ENCODE measurements around the gene SPATC1L. TPM values are rescaled to one million over a fixed set of nuclear protein-coding genes. Genes with fewer than 3 reads are reported as not detected.
"Not testable (repeated sequence)": the region's sequence is repeated elsewhere in the genome, so short reads cannot be mapped to it uniquely, and the experiment has no call there.

Gene SPATC1L
- total RNA-seq, 2 experiments from 2014 or later: 23.2 to 24.2 TPM

GRCh38 chr21:46173573-46173972 lies 10.7 kb downstream of the SPATC1L start:
- ChIA-PET CTCF (interaction anchor here (1.2 kb wide), 1 partner anchor 21 kb away, joined by 3 read pairs; no protein-coding TSS in a partner anchor), POLR2A (no interaction called here)
- H3K27me3 Mint-ChIP-seq: no peaks in the 10 kb centered on the region
- TF ChIP-seq CTCF (IDR thresholded peaks at IDR 0.05): no peak
- H3K4me1 Mint-ChIP-seq (ENCODE audit: low read depth): peaks cover 6% of the 10 kb centered on the region
- peaks cover 6% of the 10 kb centered on the region for H3K36me3 Mint-ChIP-seq (ENCODE audit: low read depth)
- DNase-seq (no peak), ATAC-seq (no peak)
- intact Hi-C loops (cut with micrococcal nuclease): no loop called here
- peaks cover 20% of the 10 kb centered on the region for H3K9me3 Mint-ChIP-seq
- no peak overlapping the region for H3K27ac Mint-ChIP-seq
- no peak overlapping the region for H3K4me3 Mint-ChIP-seq

GRCh38 chr21:46172863-46173528 lies 11.3 kb downstream of the SPATC1L start:
- H3K9me3 Mint-ChIP-seq: peaks cover 20% of the 10 kb centered on the region
- H3K4me3 Mint-ChIP-seq: no peak overlapping the region
- ChIA-PET CTCF (interaction anchor here (1.2 kb wide), 1 partner anchor 20 kb away, joined by 3 read pairs; no protein-coding TSS in a partner anchor), POLR2A (interaction anchor here (0.6 kb wide), 1 partner anchor 20 kb away, joined by 3 read pairs; no protein-coding TSS in a partner anchor)
- TF ChIP-seq CTCF (IDR thresholded peaks at IDR 0.05): no peak
- H3K36me3 Mint-ChIP-seq (ENCODE audit: low read depth): peaks cover 6% of the 10 kb centered on the region
- no peak for ATAC-seq
- intact Hi-C loops (cut with micrococcal nuclease): no loop called here
- no peaks in the 10 kb centered on the region for H3K27me3 Mint-ChIP-seq
- H3K27ac Mint-ChIP-seq: no peak overlapping the region
- DNase-seq: no peak
- H3K4me1 Mint-ChIP-seq (ENCODE audit: low read depth): peaks cover 6% of the 10 kb centered on the region

- H3K9me3 Mint-ChIP-seq: peaks cover 18% of the 10 kb centered on the region
- POLR2A ChIA-PET: interaction anchor here (0.6 kb wide), 1 partner anchor 19 kb away, joined by 3 read pairs; no protein-coding TSS in a partner anchor
- peaks cover 6% of the 10 kb centered on the region for H3K4me1 Mint-ChIP-seq (ENCODE audit: low read depth)
- peaks cover 6% of the 10 kb centered on the region for H3K36me3 Mint-ChIP-seq (ENCODE audit: low read depth)
- intact Hi-C loops (cut with micrococcal nuclease): no loop called here
- H3K4me3 Mint-ChIP-seq: no peak overlapping the region
- no peak overlapping the region for H3K27ac Mint-ChIP-seq
- ATAC-seq: no peak
- no peak for DNase-seq
- no peaks in the 10 kb centered on the region for H3K27me3 Mint-ChIP-seq
- TF ChIP-seq CTCF (IDR thresholded peaks at IDR 0.05): no peak
- CTCF ChIA-PET: interaction anchor here (1.2 kb wide), 1 partner anchor 20 kb away, joined by 3 read pairs; no protein-coding TSS in a partner anchor
These were observed 12.0 kb downstream of the SPATC1L start for GRCh38 chr21:46171996-46172862.

- H3K4me1 Mint-ChIP-seq (ENCODE audit: low read depth): peaks cover 6% of the 10 kb centered on the region
- H3K9me3 Mint-ChIP-seq: peaks cover 13% of the 10 kb centered on the region
- ATAC-seq: no peak
- POLR2A ChIA-PET: no interaction called here
- H3K4me3 Mint-ChIP-seq: no peak overlapping the region
- no peaks in the 10 kb centered on the region for H3K27me3 Mint-ChIP-seq
- DNase-seq: no peak
- TF ChIP-seq CTCF (IDR thresholded peaks at IDR 0.05): no peak
- peaks cover 6% of the 10 kb centered on the region for H3K36me3 Mint-ChIP-seq (ENCODE audit: low read depth)
- CTCF ChIA-PET: no interaction called here
- H3K27ac Mint-ChIP-seq: no peak overlapping the region
- intact Hi-C loops (cut with micrococcal nuclease): no loop called here
These were observed 12.7 kb downstream of the SPATC1L start for GRCh38 chr21:46171585-46171984.

- Mint-ChIP-seq H3K9me3 (peaks cover 13% of the 10 kb centered on the region), H3K27ac (peak overlapping the region; percentile 14)
- H3K4me3 Mint-ChIP-seq; intact Hi-C loops (cut with micrococcal nuclease); POLR2A ChIA-PET; CTCF ChIA-PET; ATAC-seq; H3K27me3 Mint-ChIP-seq; H3K4me1 Mint-ChIP-seq (ENCODE audit: low read depth); H3K36me3 Mint-ChIP-seq (ENCODE audit: low read depth); DNase-seq: not testable (repeated sequence)
These were observed 13.6 kb downstream of the SPATC1L start for GRCh38 chr21:46170436-46171193.

All from activated CD8-positive, alpha-beta T cell treated with anti-CD3 and anti-CD28 coated beads for 36 hours (primary cell).